ENCODE measurements around the gene NEDD4L.

Gene NEDD4L

GRCh38 chr18:58438958-58439300 is 394.9 kb downstream of the NEDD4L start:
- DNase-seq, result no peak

GRCh38 chr18:58443671-58444070 is 399.6 kb downstream of the NEDD4L start:
- no peak for DNase-seq

DNA sequence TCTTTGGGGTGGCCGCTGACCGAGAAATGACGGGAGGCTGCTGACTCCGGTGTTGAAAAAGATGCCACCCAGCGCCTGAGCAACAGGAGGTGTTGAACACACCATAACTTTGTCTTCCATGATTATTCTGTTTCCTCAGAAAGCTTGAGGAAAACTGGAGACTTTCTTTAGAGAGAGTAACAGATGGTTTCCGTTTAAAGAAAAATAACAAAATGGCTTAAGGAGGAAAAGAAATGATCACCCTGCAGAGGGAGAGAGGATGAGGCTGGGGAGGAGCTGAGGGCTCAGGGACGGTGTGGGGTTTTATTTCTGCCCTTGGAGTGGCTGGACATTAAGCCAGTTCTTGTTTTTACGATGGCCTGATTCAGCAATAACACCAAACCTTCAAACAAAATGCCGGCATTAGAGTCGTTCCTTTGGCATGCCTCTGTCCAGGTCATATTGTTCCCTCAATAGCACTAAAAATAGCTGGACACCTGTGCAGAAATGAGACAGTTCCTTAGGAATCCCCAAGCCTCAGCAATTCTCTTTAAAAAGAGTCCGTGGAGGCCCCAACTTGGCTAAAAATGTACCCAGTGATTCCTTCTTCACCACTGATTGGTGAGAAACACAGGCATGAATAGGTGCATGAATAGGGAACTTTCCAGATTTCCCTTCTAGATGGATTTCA is 402.5 kb downstream of the NEDD4L start:
- no peak for DNase-seq

DNA sequence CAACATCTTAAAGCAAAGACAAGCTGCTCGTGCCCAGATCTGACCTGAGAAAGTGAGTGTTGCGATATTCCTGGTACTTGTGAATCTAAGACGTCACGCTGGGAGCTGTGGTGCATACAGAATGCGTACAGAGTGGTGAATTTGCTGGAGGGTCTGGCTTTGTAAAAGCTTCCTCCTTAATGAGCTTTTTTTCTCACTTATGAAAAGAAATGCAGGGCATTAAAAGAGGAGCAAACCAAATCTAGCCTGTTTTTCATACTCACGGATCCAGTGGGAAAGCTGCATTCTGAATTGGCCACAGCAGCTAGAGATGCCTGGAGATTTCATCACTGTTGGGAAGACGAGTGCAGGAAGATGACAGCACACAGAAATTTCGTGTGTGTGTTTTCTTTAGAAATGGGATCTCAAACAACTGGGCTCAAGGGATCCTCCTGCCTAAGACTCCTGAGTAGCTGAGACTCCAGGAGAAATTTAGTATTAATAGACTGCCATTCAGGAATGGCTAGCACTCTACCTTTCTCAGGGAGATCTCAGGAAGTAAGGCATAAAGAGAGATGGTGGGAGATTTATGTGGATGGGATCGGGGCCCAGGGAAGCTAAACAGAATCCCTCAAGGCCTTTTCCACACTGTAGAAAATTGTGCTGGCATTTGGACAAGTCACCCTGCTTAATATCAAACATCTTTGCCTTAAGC is 403.5 kb downstream of the NEDD4L start:
- peak; percentile 34 for DNase-seq

GRCh38 chr18:58449464-58449863 is 405.4 kb downstream of the NEDD4L start:
- no peak for DNase-seq
